Measurements from ENCODE around the gene GFRA1.
A peak's percentile ranks its signal among the peaks of the same experiment; 100 is the strongest.

GFRA1 gene

DNA sequence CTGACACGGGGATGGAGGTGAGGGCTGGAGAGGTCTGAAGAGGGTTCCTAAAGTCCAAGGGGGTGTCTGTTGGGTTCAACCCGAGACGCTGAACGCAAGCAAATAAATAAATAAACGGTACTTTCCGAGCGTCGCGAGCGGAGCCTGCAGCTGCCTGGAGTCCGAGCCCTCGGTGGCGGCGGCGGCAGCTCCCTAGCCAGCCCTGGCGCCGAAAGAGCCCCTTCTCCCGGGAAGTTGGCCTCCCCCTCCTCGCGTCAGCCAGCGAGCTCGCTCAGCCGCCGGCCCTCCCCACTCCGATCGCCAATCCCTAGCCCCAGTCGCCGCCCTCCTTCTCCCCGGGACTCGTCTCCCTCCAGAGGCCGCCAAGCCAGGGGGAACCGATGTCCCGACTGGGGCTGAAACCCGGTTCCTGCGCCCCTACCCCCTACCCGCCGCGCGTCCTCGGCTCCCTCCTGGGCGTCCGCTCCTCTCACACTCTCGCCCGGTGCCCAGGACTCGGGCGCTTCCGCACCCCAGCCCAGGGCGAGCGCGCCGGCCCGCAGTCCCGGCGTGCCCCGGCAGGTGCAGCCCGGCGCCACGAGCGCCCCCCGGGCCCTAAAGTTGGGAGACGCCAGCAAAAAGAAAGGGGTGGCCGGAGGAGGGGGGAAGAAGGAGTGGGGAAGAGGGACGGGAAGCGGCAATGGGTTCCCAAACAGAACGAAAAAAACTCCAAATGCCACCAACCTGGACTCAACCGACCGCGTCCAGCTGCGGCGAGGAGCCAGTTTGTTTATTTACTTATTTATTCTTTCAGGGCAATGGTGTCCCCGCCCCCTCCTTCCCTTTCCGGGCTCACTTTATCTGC is at the start of gene GFRA1:
Gene GFRA1 (minus strand): TSS at position 767 of the 844 bp plus-strand sequence. CDS start 1,177 bp downstream, outside the sequence.
- FAIRE-seq = no peak

GRCh38 chr10:116316503-116316902 is 43.5 kb upstream of the GFRA1 start:
- no peak for FAIRE-seq

- no peak for FAIRE-seq
Observed at GRCh38 chr10:116312548-116312947, 39.5 kb upstream of the GFRA1 start.

DNA sequence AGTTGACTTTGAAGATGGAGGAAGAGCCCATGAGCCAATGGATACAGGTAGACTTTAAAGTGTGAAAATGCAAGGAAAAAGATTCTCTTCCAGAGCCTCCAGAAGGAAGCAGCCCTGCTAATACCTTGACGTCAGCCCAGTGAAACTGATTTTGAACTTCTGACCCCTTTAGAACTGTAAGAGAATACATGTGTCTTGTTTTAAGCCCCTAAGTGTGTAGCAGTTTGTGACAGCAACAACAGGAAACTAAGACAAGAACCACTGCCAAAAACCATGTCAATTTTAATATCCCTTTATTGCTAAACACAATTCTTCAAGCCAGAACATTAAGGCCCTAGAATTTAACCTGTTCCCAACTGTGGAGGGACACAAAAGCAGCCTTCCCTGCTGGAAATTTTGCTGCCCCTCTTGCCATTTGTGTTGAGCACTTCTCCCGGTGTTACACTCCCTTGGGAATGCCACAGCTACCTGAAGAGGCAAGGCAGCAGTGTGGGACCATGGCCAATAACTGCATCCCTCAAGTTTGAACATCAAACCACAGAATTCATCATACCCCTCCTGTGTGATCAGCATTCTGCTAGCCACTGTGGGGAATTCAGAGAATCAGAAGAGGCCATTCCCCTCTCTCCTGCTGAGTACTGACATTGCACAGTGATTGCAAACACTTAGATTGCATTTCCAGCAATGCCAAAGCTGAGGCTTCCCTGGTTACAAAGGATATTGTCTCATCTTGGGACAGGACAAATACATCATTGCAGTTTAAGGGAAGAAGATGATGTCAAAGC is 38.9 kb upstream of the GFRA1 start:
- FAIRE-seq = no peak

GRCh38 chr10:116311016-116311415 is 38.0 kb upstream of the GFRA1 start:
- no peak for FAIRE-seq

GRCh38 chr10:116307455-116307854 is 34.4 kb upstream of the GFRA1 start:
- no peak for FAIRE-seq

DNA sequence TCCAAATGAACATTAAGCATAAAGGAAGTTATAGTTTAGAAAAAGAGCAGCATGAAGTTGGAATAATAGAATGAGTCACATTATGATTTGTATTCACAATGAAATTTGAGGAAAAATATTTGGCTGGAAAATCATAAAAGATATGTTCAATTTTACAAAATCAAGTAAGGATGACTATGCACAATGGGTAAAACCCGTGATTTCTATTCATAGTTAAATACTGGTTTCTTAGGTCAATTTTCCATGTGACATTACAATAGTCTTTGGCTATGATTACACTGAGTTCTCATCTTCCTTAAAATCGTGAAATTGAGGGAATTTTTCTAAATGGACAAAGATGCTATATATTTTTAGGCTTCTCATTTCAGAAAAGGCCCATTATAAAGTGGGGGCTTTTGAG is 33.8 kb upstream of the GFRA1 start:
- no peak for FAIRE-seq

DNA sequence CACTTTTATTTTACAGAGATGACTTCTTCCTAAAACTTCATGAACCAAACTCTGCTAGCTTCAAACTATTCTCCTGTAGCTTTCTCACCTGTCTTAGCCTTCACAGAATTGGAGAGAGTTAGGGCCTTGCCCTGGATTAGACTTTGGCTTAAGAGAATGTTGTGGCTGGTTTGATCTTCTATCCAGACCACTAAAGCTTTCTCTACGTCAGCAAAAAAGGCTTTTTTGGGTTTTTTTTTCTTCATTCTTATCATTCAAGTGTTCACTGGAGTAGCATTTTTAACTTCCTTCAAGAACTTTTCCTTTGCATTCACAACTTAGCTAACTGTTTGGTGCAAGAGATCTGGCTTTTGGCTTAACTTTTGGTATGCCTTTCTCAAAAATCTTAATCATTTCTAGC is 31.9 kb upstream of the GFRA1 start:
- FAIRE-seq = no peak

DNA sequence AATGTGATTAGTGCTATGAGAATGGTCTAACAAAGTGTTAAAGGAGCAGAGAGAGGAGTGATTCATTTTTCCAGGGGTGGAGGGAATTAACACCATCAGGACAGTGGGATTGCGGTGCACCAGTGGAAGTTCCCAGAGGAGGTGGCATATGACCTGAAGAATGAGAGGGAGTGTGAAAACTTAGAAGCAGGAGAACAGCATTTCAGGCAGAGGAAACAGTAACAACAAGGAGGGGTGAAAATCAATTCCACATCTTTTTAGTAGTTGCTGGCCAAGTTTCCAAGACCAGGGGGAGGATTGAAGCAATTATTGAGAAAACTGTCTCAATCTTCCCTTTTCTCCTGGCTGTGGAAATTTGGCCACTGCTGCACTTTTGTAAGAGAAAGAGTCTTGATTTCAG is 27.5 kb upstream of the GFRA1 start:
- no peak for FAIRE-seq

DNA sequence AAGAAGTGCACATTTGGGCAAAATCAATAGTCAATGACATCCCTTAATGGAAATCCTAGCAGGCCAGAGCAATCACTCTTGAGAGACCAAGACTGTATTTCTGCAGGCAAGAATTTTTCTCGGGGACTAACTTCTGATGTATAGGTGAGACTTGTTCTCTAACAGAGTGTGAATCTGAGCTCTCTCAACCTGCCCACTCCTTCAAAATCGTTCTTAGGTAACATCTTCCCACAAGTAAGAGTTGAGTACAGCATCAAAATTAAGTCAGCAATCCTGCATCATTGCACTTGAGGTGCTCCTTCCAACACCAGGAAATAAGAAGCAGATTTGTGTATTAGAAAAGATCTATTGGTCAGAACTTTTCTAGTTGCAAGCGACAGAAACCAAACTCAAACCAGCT is 25.6 kb upstream of the GFRA1 start:
- FAIRE-seq = no peak

DNA sequence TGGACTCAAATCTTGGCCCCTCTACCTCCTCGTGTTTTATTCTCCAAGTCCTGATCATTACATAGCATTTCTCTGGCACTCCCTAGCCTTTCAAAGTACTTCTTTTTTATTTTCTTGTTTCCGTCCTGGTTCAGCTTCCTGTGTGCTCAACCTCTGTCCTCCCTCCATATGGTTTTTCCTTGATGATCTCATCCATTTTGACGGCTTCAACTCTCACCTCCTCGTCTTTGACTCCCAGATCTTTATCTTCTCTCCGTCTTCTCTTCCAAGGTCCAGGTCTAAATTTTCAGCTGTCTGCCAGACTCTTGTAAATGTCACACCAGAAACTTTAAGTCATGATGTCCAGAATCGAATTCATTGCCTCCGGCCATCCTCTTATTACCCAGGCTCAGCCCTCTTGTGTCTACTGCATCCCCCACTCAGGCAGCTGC is 23.3 kb upstream of the GFRA1 start:
- no peak for FAIRE-seq

DNA sequence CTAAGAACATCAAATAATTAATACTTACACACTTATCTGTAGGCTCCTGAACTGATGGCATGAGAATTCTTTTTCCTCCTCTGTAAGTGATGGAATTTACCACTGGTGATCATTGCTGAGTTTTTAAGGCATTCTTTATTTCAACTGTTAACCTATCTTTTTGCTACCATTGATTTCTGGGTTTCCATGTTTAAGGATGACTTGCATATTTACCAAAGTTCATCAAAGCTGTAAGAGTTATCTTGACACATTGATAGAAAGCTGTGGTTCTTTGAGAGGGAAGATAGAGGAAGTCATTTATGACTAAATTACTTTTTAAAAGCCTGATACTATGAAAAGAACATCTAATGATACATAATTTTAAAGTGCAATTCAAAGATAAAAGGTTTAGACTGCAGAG is 19.5 kb upstream of the GFRA1 start:
- no peak for FAIRE-seq

GRCh38 chr10:116289652-116290051 is 16.6 kb upstream of the GFRA1 start:
- no peak for FAIRE-seq

DNA sequence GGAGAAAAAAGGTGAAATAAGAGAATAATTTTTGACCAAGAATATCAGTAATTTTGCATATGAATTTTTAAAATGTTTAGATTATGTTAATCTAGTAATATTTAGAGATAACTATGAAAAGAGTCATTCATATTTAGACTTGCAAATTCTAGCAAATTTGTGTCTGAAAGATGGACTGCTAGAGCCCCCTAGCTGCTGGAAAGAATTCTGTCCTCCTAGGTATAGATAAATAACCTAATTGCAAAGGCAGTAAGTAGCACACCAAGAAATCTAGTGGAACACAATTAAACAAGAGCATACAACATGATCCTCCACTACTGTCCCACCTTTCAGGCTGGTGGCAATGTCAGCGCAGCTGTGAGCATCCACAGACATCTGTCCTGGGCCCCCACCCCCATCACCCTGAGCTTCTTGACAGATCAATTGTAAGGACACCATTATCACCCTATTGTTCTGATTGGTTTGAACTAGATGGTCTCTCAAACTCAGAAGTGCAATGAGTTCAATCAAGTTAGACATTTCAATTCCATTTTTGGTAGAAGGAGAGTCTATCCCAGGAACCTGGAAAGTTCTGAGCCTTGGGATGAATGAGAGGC is 15.0 kb upstream of the GFRA1 start:
- FAIRE-seq = peak; percentile 15

- FAIRE-seq = no peak
Observed at GRCh38 chr10:116286626-116287200, 13.7 kb upstream of the GFRA1 start.

DNA sequence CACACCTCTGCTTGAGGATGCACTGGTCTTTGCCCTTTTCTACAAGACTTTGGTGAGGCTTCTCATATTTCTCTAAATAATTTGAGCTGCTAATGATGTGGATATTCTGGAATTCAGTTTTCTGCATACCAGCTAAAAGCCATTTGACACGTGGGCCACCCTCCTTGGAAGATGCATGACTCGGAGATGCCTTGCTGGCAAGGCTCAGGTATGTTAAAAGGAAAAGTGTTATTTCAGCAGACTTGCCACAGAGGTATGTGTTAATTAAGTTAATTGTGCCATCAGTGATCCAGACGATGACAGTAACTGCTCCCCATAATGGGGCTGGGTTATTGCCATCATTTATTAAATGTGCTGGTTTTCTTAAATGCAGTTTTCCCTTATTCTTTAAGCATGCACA is 8.8 kb upstream of the GFRA1 start:
- FAIRE-seq = no peak

DNA sequence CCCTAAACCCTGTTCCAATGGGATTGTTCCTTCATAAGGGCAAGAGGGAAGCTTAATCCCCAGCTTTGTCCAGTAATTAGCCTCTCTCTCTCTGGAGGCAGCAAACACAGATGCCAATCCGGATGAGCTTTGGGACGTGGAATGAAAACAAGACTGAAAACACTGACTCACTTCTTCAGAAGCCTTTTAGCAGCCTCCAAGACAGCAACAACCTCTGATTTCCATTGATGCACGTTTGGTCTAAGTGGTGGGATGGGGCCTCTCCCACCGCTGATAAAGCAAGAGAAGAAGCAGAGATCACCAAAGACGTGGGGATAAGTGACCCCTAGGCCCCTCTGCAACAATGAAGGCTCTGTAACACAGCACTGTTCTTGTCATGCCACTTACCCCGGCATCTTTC is 5.8 kb upstream of the GFRA1 start:
- FAIRE-seq = no peak

DNA sequence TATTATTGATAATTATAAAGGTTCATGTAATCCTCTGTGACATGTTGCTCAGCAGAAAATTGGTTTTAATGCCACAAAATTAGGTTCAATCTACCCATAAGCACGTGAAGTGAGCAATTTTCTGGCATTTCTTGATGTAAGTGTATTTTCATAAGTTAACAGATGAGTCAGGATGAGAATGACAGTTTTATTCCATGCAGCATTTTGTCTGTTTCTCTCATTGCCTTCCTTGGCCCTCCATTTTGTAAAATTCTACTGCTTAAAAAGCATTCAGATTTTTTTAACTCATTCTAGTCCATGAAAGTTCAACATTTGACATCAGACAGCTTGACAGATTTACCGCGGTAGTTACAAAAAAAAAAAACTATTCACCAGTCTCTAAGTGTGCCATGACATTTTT is 4.0 kb upstream of the GFRA1 start:
- FAIRE-seq = no peak

GRCh38 chr10:116274064-116274904 is 1.3 kb upstream of the GFRA1 start:
- FAIRE-seq = no peak

- FAIRE-seq = no peak
Observed at GRCh38 chr10:116271593-116272439, 1.2 kb downstream of the GFRA1 start.

Measured in G401.6 (cell line).